Naive thymus-derived CD4-positive, alpha-beta T cell (primary cell): ENCODE results near the gene BIRC7. TPM values are rescaled to one million over a fixed set of nuclear protein-coding genes. Genes with fewer than 3 reads are reported as not detected.
A peak's percentile ranks its signal among the peaks of the same experiment; 100 is the strongest.

Source experiments
- ATAC-seq: fragments of 150-1000 bp; cut with Tn5 transposase; 2 replicates; pipeline ENCODE4 v1.10.0; 2021; ENCODE audit warnings: mild to moderate bottlenecking, moderate library complexity
- CTCF ChIA-PET: fragments of 350-600 bp; sonication (Branson Sonifier 250); formaldehyde crosslinking; loops from one replicate; lab custom pipeline; 2021; ENCODE audit warnings: antibody characterized with exemption; lab: Charles Lee
- POLR2A ChIA-PET: fragments of 350-600 bp; sonication (Branson Sonifier 250); formaldehyde crosslinking; loops from one replicate; lab custom pipeline; 2021; ENCODE audit warnings: antibody characterized with exemption, inconsistent platforms; lab: Charles Lee
- DNase-seq, 9 donors: peaks; one replicate each; pipeline versions ENCODE4 v3.0.0 to v3.0.0-alpha.2; 2020 to 2022; ENCODE audit warnings: mixed read lengths in 1 of 9
- H3K27ac ChIP-seq: one replicate; pipeline ENCODE4 v1.7.0; 2013; ENCODE audit warnings: mild to moderate bottlenecking, low read depth, low read length, moderate library complexity
- H3K27me3 ChIP-seq, 2 donors: one replicate each; pipeline ENCODE4 v1.7.0; 2013; ENCODE audit warnings: low read length in 2 of 2, mild to moderate bottlenecking in 2 of 2, moderate library complexity in 2 of 2; ENCODE audit not compliant: control insufficient read depth in 2 of 2, insufficient read depth in 2 of 2
- H3K36me3 ChIP-seq, 3 experiments: 1 replicate in 2 of 3; 2 replicates in 1 of 3; pipeline ENCODE4 v1.7.0; 2013; ENCODE audit warnings: low read length in 3 of 3, mild to moderate bottlenecking in 3 of 3, moderate library complexity in 1 of 3; ENCODE audit not compliant: insufficient read depth in 3 of 3, control insufficient read depth in 2 of 3
- H3K4me1 ChIP-seq, 2 donors: one replicate each; pipeline ENCODE4 v1.7.0; 2013; ENCODE audit warnings: low read length in 2 of 2, mild to moderate bottlenecking in 2 of 2, moderate library complexity in 1 of 2; ENCODE audit not compliant: control insufficient read depth in 2 of 2, insufficient read depth in 2 of 2
- H3K4me3 ChIP-seq: 2 replicates; pipeline ENCODE4 v1.7.0; 2013; ENCODE audit warnings: mild to moderate bottlenecking, low read length
- H3K9me3 ChIP-seq, 3 experiments: 1 replicate in 2 of 3; 2 replicates in 1 of 3; pipeline ENCODE4 v1.7.0; 2013; ENCODE audit warnings: low read length in 3 of 3; ENCODE audit not compliant: control insufficient read depth in 2 of 3
- H3K27ac Mint-ChIP-seq, 9 donors: one replicate each; pipeline ENCODE4 v1.8.0; 2020 to 2022; ENCODE audit warnings: mixed read lengths in 9 of 9, mild to moderate bottlenecking in 8 of 9, moderate library complexity in 5 of 9, inconsistent platforms in 2 of 9
- H3K27me3 Mint-ChIP-seq, 5 donors: one replicate each; pipeline ENCODE4 v1.8.0; 2021 to 2022; ENCODE audit warnings: mixed read lengths in 5 of 5, mild to moderate bottlenecking in 1 of 5
- H3K36me3 Mint-ChIP-seq, 5 donors: one replicate each; pipeline ENCODE4 v1.8.0; 2020 to 2022; ENCODE audit warnings: mixed read lengths in 5 of 5, mild to moderate bottlenecking in 3 of 5, inconsistent platforms in 1 of 5
- H3K4me1 Mint-ChIP-seq, 7 donors: one replicate each; pipeline ENCODE4 v1.8.0; 2020 to 2022; ENCODE audit warnings: mixed read lengths in 7 of 7, mild to moderate bottlenecking in 3 of 7, inconsistent platforms in 1 of 7
- H3K4me3 Mint-ChIP-seq, 10 donors: one replicate each; pipeline ENCODE4 v1.8.0; 2020 to 2022; ENCODE audit warnings: mild to moderate bottlenecking in 10 of 10, mixed read lengths in 10 of 10, moderate library complexity in 6 of 10, inconsistent platforms in 2 of 10
- H3K9me3 Mint-ChIP-seq, 11 donors: one replicate each; pipeline ENCODE4 v1.8.0; 2020 to 2022; ENCODE audit warnings: mixed read lengths in 11 of 11, mild to moderate bottlenecking in 4 of 11, inconsistent platforms in 1 of 11, moderate library complexity in 1 of 11
- intact Hi-C, 2 donors: fragments of 100-400 bp; cut with micrococcal nuclease; formaldehyde crosslinking; loops; one replicate each; pipeline ENCODE4 v1.15.1; 2023
- polyA plus RNA-seq, 2 donors: library from polyadenylated mRNA; unstranded; fragments of 300-500 nt; fragmentation: Illumina TruSeq; gene quantifications; one replicate each; pipeline ENCODE4 v1.2.3, GENCODE V29; 2021
- total RNA-seq, 6 experiments: library from RNA in 5 of 6; stranded (reverse) in 5 of 6; gene quantifications; 1 replicate in 5 of 6; 2 replicates in 1 of 6; pipeline ENCODE4 v1.2.3 and lab custom pipeline; 2021 to 2026

BIRC7 gene
- total and polyA plus RNA-seq, 7 experiments from 2014 or later = not detected

DNA sequence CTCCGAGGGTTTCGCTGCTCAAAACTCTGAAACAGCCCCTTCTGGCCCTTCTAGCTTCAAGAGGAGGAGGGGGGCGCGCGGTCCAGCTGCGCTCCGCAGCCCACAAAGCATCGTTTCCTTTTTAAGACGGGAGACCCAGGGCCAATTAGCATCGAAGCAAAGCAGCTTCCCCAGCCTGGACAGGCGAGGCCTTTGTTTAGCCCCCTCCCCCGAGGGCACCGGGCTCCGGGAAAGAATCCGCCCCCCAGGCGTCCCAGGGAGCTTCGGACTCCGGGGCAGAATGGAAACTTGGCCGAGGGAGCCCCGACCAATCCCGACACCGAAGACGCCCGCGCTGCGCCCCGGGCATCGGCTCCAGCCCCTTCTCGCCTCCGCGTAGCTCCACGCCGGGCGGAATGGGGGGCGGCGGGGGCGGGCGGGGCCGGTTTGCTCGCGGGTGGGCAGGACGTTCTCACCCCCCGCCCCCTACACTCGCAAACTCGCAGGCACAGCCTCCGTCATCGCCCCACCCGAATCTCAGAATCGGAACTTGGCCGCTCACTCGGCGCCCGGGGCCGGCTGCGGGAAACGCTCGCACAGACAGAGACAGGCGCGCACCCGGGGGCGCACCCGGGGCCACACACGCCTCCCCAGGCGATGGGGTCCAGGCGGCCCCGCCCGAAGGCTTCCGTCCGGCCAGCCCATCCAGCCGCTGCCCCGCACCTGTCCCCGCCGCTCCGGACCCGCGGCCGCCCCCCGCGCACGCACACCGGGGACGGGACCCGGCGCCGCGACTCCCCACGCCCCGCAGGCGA is 17.9 kb downstream of the BIRC7 start:
- intact Hi-C loops = no loop called here
- Mint-ChIP-seq H3K36me3 (peaks cover 0 to 1% (median 0%) of the 10 kb centered on the region in 5 donors), H3K27ac (no peak overlapping the region), H3K4me1 (peaks cover 0 to 9% (median 8%) of the 10 kb centered on the region in 7 donors), H3K9me3 (peaks cover 0 to 2% (median 0%) of the 10 kb centered on the region in 11 donors), H3K4me3 (peak overlapping the region in 4 of 10 donors; percentile 38 to 67 (median 64)), H3K27me3 (peaks cover 45 to 70% (median 56%) of the 10 kb centered on the region in 5 donors)
- ChIA-PET CTCF (no interaction called here), POLR2A (no interaction called here)
- Histone ChIP-seq H3K27me3 (no peaks in the 10 kb centered on the region), H3K9me3 (no peaks in the 10 kb centered on the region), H3K27ac (no peak overlapping the region), H3K36me3 (no peaks in the 10 kb centered on the region), H3K4me3 (no peak overlapping the region), H3K4me1 (no peaks in the 10 kb centered on the region)
- no peak for ATAC-seq
- DNase-seq = no peak

DNA sequence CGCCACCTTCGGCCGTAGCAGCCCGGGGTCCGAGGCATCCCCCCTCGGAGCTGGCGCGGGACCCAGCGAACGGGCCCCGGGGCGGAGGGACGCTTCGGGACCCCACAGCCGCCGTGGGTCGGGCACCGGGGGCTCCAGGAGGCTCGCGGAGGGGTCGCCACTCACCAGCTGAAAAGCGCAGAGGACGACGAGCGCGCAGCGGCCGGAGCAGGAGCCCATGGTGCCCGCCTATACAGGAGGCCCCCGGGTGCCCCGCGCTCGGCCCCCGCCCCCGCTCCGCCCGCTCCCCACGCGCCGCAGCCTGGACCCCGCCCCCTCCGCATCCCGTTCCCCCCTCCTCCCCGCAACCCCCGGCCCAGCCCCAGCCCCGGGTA is 18.5 kb downstream of the BIRC7 start, which contains the start of gene NKAIN4:
Gene NKAIN4 (minus strand): TSS at position 232 of the 374 bp plus-strand sequence. CDS start 13 bp downstream, at position 219.
- no peak within 1 kb of the TSS for H3K4me3 ChIP-seq
- no peak for DNase-seq
- ChIA-PET CTCF (no interaction called here), POLR2A (no interaction called here)
- Mint-ChIP-seq H3K4me1 (peaks cover 0 to 9% (median 8%) of the 10 kb centered on the region in 7 donors), H3K27me3 (peaks cover 46 to 65% (median 50%) of the 10 kb centered on the region in 5 donors), H3K9me3 (peaks cover 0 to 2% (median 0%) of the 10 kb centered on the region in 11 donors), H3K27ac (no peak within 1 kb of the TSS), H3K4me3 (peak within 1 kb of the TSS in 7 of 10 donors; percentile 57 to 75 (median 63)), H3K36me3 (peaks cover 0 to 1% (median 0%) of the 10 kb centered on the region in 5 donors)
- no peaks in the 10 kb centered on the region for H3K4me1 ChIP-seq
- no peaks in the 10 kb centered on the region for H3K9me3 ChIP-seq
- no peak for ATAC-seq
- no peak within 1 kb of the TSS for H3K27ac ChIP-seq
- intact Hi-C loops = no loop called here
- no peaks in the 10 kb centered on the region for H3K36me3 ChIP-seq
- H3K27me3 ChIP-seq = no peaks in the 10 kb centered on the region

DNA sequence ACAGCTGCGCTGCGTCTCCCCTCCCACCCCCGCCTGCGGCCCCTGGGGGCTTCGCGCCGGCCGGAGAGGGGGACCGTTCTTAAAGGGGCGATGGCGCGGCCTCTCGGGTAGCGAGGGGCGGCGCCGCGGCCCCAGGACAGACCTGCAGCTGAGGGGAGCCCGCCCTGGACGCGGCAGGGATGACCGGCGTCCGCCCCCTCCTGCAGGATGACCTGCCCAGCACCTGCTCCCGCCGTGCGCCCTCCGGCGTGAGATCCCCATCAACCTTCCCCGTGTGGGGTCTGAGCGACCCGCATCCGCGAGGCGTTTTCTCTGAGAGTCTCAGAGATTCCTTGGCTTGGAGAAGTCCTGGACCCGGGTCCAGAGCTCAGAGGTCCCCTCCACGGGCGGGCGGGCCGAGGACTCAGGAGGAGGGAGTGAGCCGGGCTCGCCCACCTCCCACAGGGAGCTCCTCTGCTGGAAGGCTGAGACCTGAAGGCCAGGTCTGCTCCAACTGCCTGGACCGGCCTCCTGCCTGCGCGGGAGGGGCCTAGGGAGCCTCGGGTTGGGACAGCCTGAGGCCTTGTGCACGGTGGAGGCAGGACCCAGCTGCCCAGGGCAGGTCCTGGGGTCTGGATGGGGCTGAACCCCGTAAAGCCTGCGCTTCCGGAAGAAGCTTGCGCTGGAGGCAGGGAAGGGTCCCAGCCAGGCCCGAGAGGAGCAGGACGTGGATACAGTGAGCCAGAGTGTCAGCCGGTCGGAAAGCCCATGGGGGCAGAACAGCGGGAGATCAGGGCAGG is 19.1 kb downstream of the BIRC7 start:
- POLR2A ChIA-PET = no interaction called here
- Histone ChIP-seq H3K27ac (no peak overlapping the region), H3K4me1 (no peaks in the 10 kb centered on the region), H3K4me3 (no peak overlapping the region), H3K36me3 (no peaks in the 10 kb centered on the region), H3K27me3 (no peaks in the 10 kb centered on the region), H3K9me3 (no peaks in the 10 kb centered on the region)
- CTCF ChIA-PET = no interaction called here
- Mint-ChIP-seq H3K27ac (no peak overlapping the region), H3K9me3 (peaks cover 0 to 2% (median 0%) of the 10 kb centered on the region in 11 donors), H3K27me3 (peaks cover 45 to 71% (median 50%) of the 10 kb centered on the region in 5 donors), H3K36me3 (peaks cover 0 to 1% (median 0%) of the 10 kb centered on the region in 5 donors), H3K4me1 (peaks cover 0 to 9% (median 8%) of the 10 kb centered on the region in 7 donors), H3K4me3 (peak overlapping the region in 7 of 10 donors; percentile 57 to 75 (median 63))
- no peak for DNase-seq
- no peak for ATAC-seq
- intact Hi-C loops = no loop called here

DNA sequence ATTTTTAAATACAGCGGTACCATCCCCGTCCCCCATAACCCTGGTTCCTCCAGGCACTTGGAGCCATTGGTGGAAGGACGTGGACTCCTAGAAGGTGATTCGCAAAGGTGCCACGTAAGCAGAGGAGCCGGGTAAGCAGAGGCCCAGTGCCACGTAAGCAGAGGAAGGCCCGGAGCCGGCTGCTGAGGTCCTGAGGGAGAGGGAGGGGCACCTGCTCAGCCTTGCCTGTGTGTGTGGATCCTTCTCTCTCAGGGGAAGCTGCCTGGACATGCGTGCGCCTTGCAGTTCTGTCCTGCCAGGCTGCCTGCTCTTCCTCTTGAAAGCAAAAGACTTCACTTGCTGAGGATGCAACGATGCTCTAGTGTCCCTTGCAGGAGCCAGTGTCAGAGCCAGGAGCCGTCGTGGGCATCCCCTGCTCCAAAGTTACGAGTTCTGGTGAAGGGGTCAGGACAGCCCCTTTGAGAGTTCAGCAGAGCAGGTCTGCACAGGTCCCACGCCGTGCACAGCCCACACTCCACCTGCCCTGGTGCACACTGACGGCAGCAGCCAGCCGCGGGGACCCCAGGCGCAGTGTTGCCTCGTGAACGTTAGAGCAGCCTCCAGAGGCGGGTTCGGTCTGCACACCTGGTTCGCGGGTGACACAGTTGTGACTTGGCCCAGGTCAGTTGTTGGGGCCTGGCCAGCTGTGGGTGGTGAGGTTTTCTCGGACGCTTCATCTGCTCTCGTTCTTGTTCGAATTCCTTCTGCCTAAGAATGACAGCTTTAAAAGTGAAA is 20.4 kb downstream of the BIRC7 start:
- H3K36me3 Mint-ChIP-seq = peaks cover 0 to 1% (median 0%) of the 10 kb centered on the region in 5 donors
- intact Hi-C loops = no loop called here
- H3K4me3 Mint-ChIP-seq = peak overlapping the region in 2 of 10 donors; percentile 50 to 65
- no peak overlapping the region for H3K27ac Mint-ChIP-seq
- DNase-seq (no peak), ATAC-seq (no peak)
- no peaks in the 10 kb centered on the region for H3K36me3 ChIP-seq
- POLR2A ChIA-PET = no interaction called here
- no peaks in the 10 kb centered on the region for H3K9me3 ChIP-seq
- peaks cover 0 to 9% (median 8%) of the 10 kb centered on the region in 7 donors for H3K4me1 Mint-ChIP-seq
- H3K4me1 ChIP-seq = no peaks in the 10 kb centered on the region
- no peak overlapping the region for H3K27ac ChIP-seq
- peaks cover 0 to 2% (median 0%) of the 10 kb centered on the region in 11 donors for H3K9me3 Mint-ChIP-seq
- no peak overlapping the region for H3K4me3 ChIP-seq
- H3K27me3 ChIP-seq = no peaks in the 10 kb centered on the region
- H3K27me3 Mint-ChIP-seq = peaks cover 41 to 68% (median 44%) of the 10 kb centered on the region in 5 donors
- CTCF ChIA-PET = no interaction called here

DNA sequence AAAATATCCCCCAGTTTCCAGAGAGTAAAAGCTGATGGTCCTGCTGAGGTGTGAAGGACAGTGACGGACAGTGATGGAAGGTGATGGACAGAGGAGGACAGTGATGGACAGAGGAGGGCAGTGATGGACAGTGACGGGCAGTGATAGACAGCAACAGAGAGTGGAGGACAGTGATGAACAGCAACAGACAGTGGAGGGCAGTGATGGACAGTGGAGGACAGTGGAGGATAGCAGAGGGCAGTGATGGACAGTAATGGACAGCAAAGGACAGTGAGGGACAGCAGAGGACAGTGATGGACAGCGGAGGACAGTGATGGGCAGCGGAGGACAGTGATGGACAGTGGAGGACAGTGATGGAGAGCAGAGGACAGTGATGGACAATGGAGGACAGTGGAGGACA is 21.2 kb downstream of the BIRC7 start:
- H3K4me3 Mint-ChIP-seq = no peak overlapping the region
- no peak for DNase-seq
- Histone ChIP-seq H3K4me3 (no peak overlapping the region), H3K27me3 (no peaks in the 10 kb centered on the region), H3K36me3 (no peaks in the 10 kb centered on the region), H3K9me3 (no peaks in the 10 kb centered on the region), H3K27ac (no peak overlapping the region), H3K4me1 (no peaks in the 10 kb centered on the region)
- H3K9me3 Mint-ChIP-seq = peaks cover 0 to 2% (median 0%) of the 10 kb centered on the region in 11 donors
- peaks cover 0 to 13% (median 8%) of the 10 kb centered on the region in 7 donors for H3K4me1 Mint-ChIP-seq
- POLR2A ChIA-PET = no interaction called here
- intact Hi-C loops = no loop called here
- ATAC-seq = no peak
- H3K27me3 Mint-ChIP-seq = peaks cover 37 to 60% (median 44%) of the 10 kb centered on the region in 5 donors
- CTCF ChIA-PET = no interaction called here
- H3K36me3 Mint-ChIP-seq = peaks cover 0 to 1% (median 0%) of the 10 kb centered on the region in 5 donors
- peak overlapping the region in 1 of 9 donors; percentile 43 for H3K27ac Mint-ChIP-seq

DNA sequence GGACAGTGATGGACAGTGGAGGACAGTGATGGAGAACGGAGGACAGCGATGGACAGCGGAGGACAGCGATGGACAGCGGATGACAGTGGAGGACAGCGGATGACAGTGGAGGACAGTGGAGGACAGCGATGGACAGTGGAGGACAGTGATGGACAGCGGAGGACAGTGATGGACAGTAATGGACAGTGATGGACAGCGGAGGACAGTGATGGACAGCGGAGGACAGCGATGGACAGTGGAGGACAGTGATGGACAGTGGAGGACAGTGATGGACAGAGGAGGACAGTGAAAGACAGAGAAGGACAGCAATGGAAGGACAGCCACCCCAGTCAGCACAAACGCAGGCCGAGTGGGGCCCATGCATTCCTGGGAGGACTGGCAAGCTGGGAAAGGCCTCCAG is 21.9 kb downstream of the BIRC7 start:
- H3K36me3 Mint-ChIP-seq = peaks cover 0 to 1% (median 0%) of the 10 kb centered on the region in 5 donors
- H3K4me3 Mint-ChIP-seq = no peak overlapping the region
- peaks cover 33 to 53% (median 37%) of the 10 kb centered on the region in 5 donors for H3K27me3 Mint-ChIP-seq
- intact Hi-C loops = no loop called here
- H3K9me3 ChIP-seq = no peaks in the 10 kb centered on the region
- H3K4me1 Mint-ChIP-seq = peaks cover 4 to 17% (median 8%) of the 10 kb centered on the region in 7 donors
- no peak overlapping the region for H3K4me3 ChIP-seq
- ChIA-PET POLR2A (no interaction called here), CTCF (no interaction called here)
- no peaks in the 10 kb centered on the region for H3K27me3 ChIP-seq
- ATAC-seq = no peak
- H3K27ac Mint-ChIP-seq = no peak overlapping the region
- H3K36me3 ChIP-seq = no peaks in the 10 kb centered on the region
- no peaks in the 10 kb centered on the region for H3K4me1 ChIP-seq
- H3K9me3 Mint-ChIP-seq = peaks cover 0 to 2% (median 0%) of the 10 kb centered on the region in 11 donors
- DNase-seq = no peak
- H3K27ac ChIP-seq = no peak overlapping the region
